SK-N-MC (cell line): ENCODE results near the gene CFDP1.

Experiments
- DNase-seq: peaks from one replicate; pipeline ENCODE4 v3.0.0-alpha.2; 2011; ENCODE audit warnings: low read depth, low spot score
- H3K27ac ChIP-seq: fragments of 200-600 bp; sonication (generic); 2 replicates; pipeline ENCODE4 v1.5.1; 2016; ENCODE audit warnings: mixed run types
- H3K36me3 ChIP-seq: fragments of 200-600 bp; sonication (generic); 2 replicates; pipeline ENCODE4 v1.6.1; 2017; ENCODE audit warnings: antibody characterized with exemption, low read length, mixed read lengths; ENCODE audit not compliant: insufficient read depth
- H3K4me3 ChIP-seq: fragments of 200-600 bp; sonication (generic); 2 replicates; pipeline ENCODE4 v1.5.1; 2016
- H3K9ac ChIP-seq: fragments of 200-600 bp; sonication (generic); 2 replicates; pipeline ENCODE4 v1.8.0; 2017; ENCODE audit warnings: mixed run types, mixed read lengths; ENCODE audit not compliant: insufficient read length
- H3K9me3 ChIP-seq: fragments of 200-600 bp; sonication (generic); 2 replicates; pipeline ENCODE4 v1.6.1; 2017; ENCODE audit warnings: low read depth, mild to moderate bottlenecking, antibody characterized with exemption, low read length, moderate library complexity, mixed read lengths
- EZH2 ChIP-seq: fragments of 200-600 bp; sonication (generic); IDR thresholded peaks from one replicate; pipeline ENCODE4 v1.6.1; 2017; ENCODE audit warnings: antibody characterized with exemption
- FOXP2 ChIP-seq: optimal IDR thresholded peaks from 2 replicates; pipeline ENCODE3; 2011; ENCODE audit warnings: mild to moderate bottlenecking, moderate library complexity; ENCODE audit not compliant: insufficient read depth; ENCODE audit errors: extremely low read length, control extremely low read depth
- POLR2AphosphoS5 ChIP-seq: IDR thresholded peaks from 2 replicates; pipeline ENCODE4 v1.6.1; 2012; ENCODE audit warnings: mild to moderate bottlenecking, low read depth, low read length, borderline replicate concordance

CFDP1 gene

GRCh38 chr16:75326333-75326732, 107.0 kb downstream of the CFDP1 start:
- H3K36me3 ChIP-seq = no peaks in the 10 kb centered on the region
- no peak overlapping the region for H3K9ac ChIP-seq
- no peak for DNase-seq
- no peak overlapping the region for H3K4me3 ChIP-seq
- TF ChIP-seq POLR2AphosphoS5 (no peak), EZH2 (no peak), FOXP2 (no peak)
- no peak overlapping the region for H3K27ac ChIP-seq
- H3K9me3 ChIP-seq = no peaks in the 10 kb centered on the region

GRCh38 chr16:75323933-75324332, 109.4 kb downstream of the CFDP1 start:
- H3K9me3 ChIP-seq = no peaks in the 10 kb centered on the region
- H3K9ac ChIP-seq = no peak overlapping the region
- TF ChIP-seq EZH2 (no peak), FOXP2 (no peak), POLR2AphosphoS5 (no peak)
- H3K4me3 ChIP-seq = no peak overlapping the region
- H3K36me3 ChIP-seq = no peaks in the 10 kb centered on the region
- DNase-seq = no peak
- H3K27ac ChIP-seq = no peak overlapping the region

GRCh38 chr16:75323198-75323597, 110.1 kb downstream of the CFDP1 start:
- H3K36me3 ChIP-seq = no peaks in the 10 kb centered on the region
- DNase-seq = no peak
- H3K4me3 ChIP-seq = no peak overlapping the region
- H3K9me3 ChIP-seq = no peaks in the 10 kb centered on the region
- TF ChIP-seq POLR2AphosphoS5 (no peak), FOXP2 (no peak), EZH2 (no peak)
- no peak overlapping the region for H3K27ac ChIP-seq
- no peak overlapping the region for H3K9ac ChIP-seq

- Histone ChIP-seq H3K9me3 (no peaks in the 10 kb centered on the region), H3K9ac (no peak overlapping the region), H3K36me3 (no peaks in the 10 kb centered on the region), H3K4me3 (no peak overlapping the region), H3K27ac (no peak overlapping the region)
- TF ChIP-seq EZH2 (no peak), FOXP2 (no peak), POLR2AphosphoS5 (no peak)
- no peak for DNase-seq
Measured at GRCh38 chr16:75322740-75323139, 110.6 kb downstream of the CFDP1 start.

- Histone ChIP-seq H3K36me3 (no peaks in the 10 kb centered on the region), H3K9me3 (no peaks in the 10 kb centered on the region), H3K4me3 (no peak overlapping the region), H3K27ac (no peak overlapping the region), H3K9ac (no peak overlapping the region)
- no peak for DNase-seq
- TF ChIP-seq EZH2 (no peak), POLR2AphosphoS5 (no peak), FOXP2 (no peak)
Measured at GRCh38 chr16:75320435-75320834, 112.9 kb downstream of the CFDP1 start.

GRCh38 chr16:75319513-75320411, 113.5 kb downstream of the CFDP1 start:
- H3K9me3 ChIP-seq = no peaks in the 10 kb centered on the region
- DNase-seq = no peak
- H3K36me3 ChIP-seq = no peaks in the 10 kb centered on the region
- H3K27ac ChIP-seq = no peak overlapping the region
- no peak overlapping the region for H3K4me3 ChIP-seq
- H3K9ac ChIP-seq = no peak overlapping the region
- TF ChIP-seq EZH2 = no peak
- TF ChIP-seq FOXP2 = no peak
- no peak for TF ChIP-seq POLR2AphosphoS5

- Histone ChIP-seq H3K27ac (no peak overlapping the region), H3K9ac (no peak overlapping the region)
- DNase-seq = no peak
Measured at GRCh38 chr16:75318737-75319136, 114.6 kb downstream of the CFDP1 start.

GRCh38 chr16:75317532-75317931, 115.8 kb downstream of the CFDP1 start:
- no peak for DNase-seq
- H3K27ac ChIP-seq = no peak overlapping the region
- no peak overlapping the region for H3K4me3 ChIP-seq
- H3K9me3 ChIP-seq = no peaks in the 10 kb centered on the region
- no peaks in the 10 kb centered on the region; the same call in 1 of the 2 replicates for H3K36me3 ChIP-seq
- H3K9ac ChIP-seq = no peak overlapping the region
- TF ChIP-seq FOXP2 (no peak), POLR2AphosphoS5 (no peak), EZH2 (no peak)

More at GRCh38 chr16:75318737-75319136, 114.6 kb downstream of the CFDP1 start:
- no peaks in the 10 kb centered on the region; the same call in 1 of the 2 replicates for H3K36me3 ChIP-seq
- no peaks in the 10 kb centered on the region for H3K9me3 ChIP-seq
- no peak for TF ChIP-seq EZH2
- TF ChIP-seq FOXP2 = no peak
- no peak for TF ChIP-seq POLR2AphosphoS5
- H3K4me3 ChIP-seq = no peak overlapping the region

- H3K9ac ChIP-seq = no peak overlapping the region
- no peaks in the 10 kb centered on the region for H3K9me3 ChIP-seq
- DNase-seq = no peak
- TF ChIP-seq EZH2 (no peak), FOXP2 (no peak)
- no peak overlapping the region for H3K27ac ChIP-seq
- H3K36me3 ChIP-seq = no peaks in the 10 kb centered on the region; the same call in 1 of the 2 replicates
- H3K4me3 ChIP-seq = no peak overlapping the region
Measured at GRCh38 chr16:75317101-75317522, 116.2 kb downstream of the CFDP1 start.
